DMS79 (cell line): ENCODE data around the gene MBOAT1.
A peak's percentile ranks its signal among the peaks of the same experiment; 100 is the strongest.

Experiments
- DNase-seq: peaks from one replicate; lab custom pipeline; 2025; lab: John Stamatoyannopoulos, UW

The MBOAT1 gene

DNA sequence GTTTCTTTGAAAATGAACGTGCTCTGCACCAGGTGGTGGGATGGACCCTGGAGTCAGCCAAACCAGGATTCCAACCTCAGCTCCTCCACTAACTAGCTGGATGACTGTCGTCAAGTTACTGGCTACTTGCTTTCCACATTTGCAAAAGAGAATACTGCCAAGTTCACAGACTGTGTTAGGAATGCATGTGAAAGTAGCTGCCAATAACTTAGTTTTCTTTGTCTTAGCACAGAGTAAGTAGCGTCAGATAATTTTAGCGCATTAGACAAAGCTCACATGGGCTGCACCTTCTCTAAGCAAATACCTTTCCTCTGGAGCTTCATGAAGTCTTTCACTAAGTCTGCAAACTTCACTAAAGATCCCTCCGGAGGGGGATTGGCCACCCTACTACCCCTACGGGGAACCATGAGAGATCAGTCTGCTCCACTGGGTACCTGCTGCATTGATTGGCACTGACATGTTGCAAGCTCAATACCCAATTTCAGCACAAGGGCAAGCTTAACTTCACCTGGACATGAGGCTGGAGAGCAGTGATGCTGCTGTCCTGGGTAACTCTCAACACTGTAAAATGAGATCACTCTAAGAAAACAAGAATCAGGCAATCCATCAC is 113.9 kb downstream of the MBOAT1 start:
- no peak for DNase-seq

- DNase-seq = no peak
Observed at GRCh38 chr6:20096536-20096935, 115.7 kb downstream of the MBOAT1 start.

GRCh38 chr6:20095436-20095835 is 116.8 kb downstream of the MBOAT1 start:
- DNase-seq = no peak

- DNase-seq = peak; percentile 45
Observed at GRCh38 chr6:20092071-20092566, 120.2 kb downstream of the MBOAT1 start.

GRCh38 chr6:20086992-20087391 is 125.3 kb downstream of the MBOAT1 start:
- DNase-seq = no peak

DNA sequence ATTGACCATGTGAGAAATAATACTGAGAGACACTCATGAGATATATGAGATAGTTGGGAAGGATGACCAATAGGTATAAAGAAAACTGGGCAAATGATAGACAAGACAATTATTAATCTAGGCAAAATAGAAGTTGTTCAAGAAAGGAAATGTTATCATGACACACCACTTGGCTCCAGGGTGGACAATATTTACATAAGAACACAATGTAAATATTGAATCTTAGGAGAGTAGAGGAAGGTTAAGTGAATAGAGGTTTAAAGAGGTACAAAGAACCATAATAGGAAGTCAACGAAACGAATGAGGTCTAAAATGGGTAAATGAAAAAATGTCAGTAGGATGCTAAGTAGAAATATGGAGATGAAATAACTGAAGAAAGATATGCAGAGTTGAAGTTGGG is 126.5 kb downstream of the MBOAT1 start:
- DNase-seq = no peak

DNA sequence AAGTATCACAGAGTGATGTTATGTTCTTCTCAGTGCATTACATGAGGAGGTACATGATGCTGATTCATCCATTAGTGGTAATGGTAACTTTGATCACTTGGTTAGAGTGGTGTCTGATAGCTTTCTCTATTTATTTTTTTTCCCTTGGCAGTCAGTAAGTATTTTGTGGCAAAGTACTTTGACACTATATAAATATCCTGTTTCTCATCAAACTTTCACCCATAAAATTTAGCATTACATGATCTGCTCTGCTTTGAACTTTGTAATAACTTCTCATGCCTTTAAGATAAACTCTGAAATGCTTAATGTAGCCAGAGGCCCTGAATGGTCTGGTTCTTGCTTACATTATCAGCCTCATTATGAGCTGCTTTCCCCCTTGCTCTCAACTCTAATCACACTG is 127.9 kb downstream of the MBOAT1 start:
- DNase-seq = no peak

DNA sequence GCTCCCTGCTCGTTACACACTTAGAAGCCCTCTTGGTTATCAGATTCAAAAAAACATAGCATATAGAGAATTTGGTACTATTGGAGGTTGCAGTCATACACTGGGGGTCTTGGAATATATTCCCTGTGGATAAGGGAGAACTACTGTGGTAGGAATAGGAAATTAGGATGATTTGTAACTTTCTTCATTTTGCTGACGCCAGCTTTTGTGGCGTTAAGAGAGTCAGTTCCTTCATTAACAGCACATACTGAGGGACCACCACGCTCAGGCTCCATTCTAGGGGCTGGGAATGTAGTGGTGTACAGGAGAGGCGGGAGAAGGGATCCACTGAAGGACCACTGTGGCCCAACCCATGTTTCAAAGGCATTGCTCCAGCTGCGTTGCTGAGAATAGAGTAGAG is 140.3 kb downstream of the MBOAT1 start:
- DNase-seq = no peak

DNA sequence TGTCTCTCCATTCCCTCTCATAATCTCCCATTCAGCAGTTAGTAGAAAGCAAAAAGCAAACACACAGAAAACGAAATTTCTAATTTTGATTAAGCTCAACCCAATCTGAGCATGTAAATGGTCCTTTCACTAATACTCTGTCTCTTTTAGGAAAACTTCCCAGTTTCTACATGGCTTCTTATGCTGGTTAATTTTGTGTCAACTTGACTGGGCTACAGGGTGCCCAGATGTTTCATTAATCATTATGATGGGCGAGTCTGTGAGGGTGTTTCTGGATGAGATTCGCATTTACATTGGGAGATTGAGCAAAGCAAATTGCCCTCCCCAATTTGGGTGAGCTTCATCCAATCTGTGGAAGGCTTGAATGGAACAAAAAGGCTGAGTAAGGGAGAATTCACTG is 142.2 kb downstream of the MBOAT1 start:
- no peak for DNase-seq

DNA sequence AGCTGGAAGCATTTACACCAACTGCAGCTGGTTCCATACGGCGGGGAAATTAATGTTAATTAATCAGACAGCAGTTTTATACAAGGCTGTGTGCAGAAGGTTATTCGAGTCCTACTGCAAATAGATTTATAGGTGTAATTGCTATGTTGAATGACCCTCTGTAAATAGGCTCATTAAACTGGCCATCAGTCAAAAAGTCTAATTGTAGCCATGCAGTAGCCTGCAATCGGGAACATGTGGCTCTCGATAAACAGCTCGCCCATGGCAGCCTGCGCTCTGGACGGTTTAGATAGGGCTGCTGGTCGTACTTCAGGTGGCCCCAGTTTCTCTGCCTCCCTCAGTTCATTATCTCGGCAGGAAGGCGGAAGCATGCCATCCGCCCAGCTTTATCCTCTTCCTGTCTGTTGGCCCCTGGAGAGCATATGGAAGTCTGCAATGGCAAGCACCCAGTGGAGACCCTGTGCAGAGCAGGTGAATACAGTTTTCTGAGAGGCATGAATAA is 143.2 kb downstream of the MBOAT1 start:
- DNase-seq = no peak

GRCh38 chr6:20068421-20068988 is 143.8 kb downstream of the MBOAT1 start:
- no peak for DNase-seq

DNA sequence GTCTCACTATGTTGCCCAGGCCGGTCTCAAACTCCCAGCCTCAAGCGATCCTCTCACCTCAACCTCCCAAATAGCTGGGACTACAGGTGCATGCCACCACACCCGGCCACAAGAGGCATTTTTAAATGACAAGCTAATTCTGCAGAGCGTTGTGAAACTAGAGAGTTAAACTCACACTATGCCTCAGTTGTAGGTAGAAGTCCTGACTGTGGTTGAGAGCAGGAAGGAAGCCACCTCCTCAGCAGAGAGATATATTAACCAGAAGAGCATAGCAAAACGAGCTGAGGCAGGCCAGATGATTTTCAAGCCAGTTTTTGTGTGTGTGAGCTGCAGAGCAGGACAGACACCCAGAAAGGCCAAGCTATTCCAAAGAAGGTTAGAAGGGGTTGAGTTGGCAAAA is 150.3 kb downstream of the MBOAT1 start:
- DNase-seq = no peak

DNA sequence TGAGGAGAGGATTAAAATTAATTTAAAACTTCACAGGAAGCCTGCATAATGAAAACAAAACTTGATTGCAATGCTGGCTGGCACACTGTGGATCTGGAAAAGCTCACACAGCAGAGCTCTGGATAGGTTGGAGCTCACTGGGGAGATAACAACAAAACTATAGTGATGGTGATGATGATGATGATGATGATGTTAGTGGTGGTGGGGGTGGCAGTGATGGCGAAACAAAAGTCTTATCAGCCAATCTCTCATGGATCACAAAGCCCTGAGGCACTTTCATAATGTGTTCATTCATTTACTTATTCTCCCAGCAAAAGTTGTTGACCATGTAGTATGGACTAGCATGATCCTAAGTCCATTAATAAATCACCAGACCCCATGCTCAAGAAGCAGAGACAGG is 152.0 kb downstream of the MBOAT1 start:
- DNase-seq = no peak

DNA sequence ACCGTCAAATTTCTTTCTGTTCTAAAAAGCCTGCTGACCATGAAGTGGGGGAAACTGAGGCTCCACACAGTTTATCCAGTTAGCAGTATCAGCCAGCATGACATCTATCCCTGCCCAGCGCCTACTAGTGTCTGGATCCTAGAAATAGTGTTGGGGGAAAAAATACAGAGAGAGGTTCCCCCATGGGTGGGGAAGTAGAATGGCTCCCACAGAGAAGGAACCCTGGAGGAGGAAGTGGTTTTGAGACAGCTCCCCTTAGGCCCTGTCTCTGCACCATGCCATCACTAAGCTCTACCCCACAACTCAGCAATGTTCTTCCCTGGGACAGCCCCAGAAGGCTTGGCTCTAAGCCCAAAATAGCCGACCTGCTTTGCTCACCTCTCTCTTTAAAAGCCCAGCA is 153.4 kb downstream of the MBOAT1 start:
- no peak for DNase-seq

- no peak for DNase-seq
Observed at GRCh38 chr6:20058121-20058905, 154.0 kb downstream of the MBOAT1 start.

DNA sequence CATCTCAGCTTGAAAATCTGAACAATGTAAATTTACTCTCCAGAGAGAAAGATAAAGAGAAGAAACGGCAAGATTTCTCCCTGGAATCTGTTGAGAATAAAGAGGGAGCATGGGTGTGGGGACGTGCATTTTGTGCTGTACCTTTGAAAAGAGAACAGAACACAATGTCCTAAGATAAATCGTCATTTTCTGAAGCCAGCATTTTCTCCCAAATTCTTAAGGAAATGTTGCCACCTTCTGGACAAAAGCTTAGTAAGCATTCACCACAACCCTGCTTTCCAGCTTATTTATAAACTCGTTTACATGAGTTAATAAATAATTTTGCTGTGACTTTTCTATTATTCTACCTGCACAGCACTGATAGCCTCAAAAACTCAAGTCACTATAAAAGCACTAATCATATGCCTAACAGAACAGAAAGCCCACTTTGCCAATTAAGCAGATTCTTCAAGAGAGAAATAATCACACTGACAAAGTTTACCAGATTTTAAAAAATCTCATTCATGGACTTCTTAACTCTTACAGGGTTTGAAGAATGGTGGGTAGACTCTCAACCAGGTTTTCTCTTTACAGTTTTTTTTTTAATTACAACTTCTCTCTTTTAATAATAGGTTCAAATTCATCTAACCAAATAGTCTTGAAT is 155.8 kb downstream of the MBOAT1 start:
- peak; percentile 52 for DNase-seq

- DNase-seq = peak; percentile 15
Observed at GRCh38 chr6:20055916-20056315, 156.4 kb downstream of the MBOAT1 start.
